UCSD-AML1 (cell line): ENCODE results near the gene MEGF6.

Experiments used
- DNase-seq: peaks from one replicate; lab custom pipeline; 2025; ENCODE audit not compliant: unreplicated experiment; lab: John Stamatoyannopoulos, UW

MEGF6 gene

DNA sequence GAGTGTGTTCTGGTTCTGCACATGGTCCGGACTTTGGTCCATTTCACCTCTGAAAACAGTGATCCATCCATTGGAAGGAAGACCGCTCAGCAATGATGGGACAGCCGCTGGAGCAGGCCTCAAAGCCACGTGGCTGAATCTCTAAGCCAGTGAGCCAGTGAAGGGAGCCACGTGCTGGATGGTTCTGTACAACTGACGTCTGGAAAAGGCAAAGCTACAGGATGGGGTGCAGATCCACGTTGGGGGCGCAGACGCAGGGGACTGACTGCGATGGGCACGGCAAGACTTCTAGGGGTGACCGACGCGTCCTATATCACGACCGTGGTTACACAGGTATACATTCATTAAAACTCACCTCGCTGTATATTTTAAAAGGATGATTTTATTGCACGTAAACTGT lies 167.0 kb downstream of the MEGF6 start:
- DNase-seq, result no peak

DNA sequence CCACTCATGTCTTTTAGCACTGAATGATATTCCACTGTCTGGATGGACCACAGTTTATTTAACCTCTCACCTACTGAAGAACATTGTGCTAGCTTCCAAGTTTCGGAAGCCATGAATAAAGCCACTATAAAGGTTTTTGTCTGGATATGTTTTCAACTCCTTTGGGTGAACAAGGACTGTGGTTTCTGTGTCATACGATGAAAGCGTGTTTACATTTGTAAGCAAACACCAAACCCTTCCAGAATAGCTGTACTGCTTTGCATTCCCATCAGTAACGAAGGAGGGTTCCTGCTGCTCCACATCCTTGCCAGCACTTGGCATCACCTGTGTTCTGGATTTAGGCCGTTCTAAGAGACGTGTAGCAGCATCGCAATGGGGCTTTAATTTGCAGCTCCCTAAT lies 167.5 kb downstream of the MEGF6 start:
- no peak for DNase-seq

GRCh38 chr1:3442901-3443300 lies 168.4 kb downstream of the MEGF6 start:
- DNase-seq, result no peak

DNA sequence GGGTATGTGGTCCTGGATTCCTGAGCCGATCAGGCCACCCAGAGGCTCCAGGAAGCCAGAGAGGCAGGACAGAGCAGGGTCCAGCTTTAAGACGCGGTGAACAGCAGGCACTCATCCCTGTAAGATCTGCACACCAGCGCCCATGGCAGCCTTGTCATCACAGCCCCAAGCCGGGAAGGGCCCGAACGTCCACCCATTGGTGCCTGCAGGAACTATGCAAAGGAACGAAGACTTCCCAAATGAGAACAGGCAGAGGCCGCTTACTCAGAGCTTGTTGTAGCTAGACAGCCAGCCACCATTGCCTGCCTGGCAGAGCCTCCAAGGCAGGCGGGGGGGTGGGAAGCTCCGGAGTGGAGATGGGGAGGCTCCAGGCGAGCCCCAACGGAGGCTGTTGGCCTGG lies 169.0 kb downstream of the MEGF6 start:
- no peak for DNase-seq

GRCh38 chr1:3441880-3442279 lies 169.4 kb downstream of the MEGF6 start:
- DNase-seq, result no peak

- DNase-seq, result no peak
These were observed 169.9 kb downstream of the MEGF6 start for GRCh38 chr1:3441410-3441847.

DNA sequence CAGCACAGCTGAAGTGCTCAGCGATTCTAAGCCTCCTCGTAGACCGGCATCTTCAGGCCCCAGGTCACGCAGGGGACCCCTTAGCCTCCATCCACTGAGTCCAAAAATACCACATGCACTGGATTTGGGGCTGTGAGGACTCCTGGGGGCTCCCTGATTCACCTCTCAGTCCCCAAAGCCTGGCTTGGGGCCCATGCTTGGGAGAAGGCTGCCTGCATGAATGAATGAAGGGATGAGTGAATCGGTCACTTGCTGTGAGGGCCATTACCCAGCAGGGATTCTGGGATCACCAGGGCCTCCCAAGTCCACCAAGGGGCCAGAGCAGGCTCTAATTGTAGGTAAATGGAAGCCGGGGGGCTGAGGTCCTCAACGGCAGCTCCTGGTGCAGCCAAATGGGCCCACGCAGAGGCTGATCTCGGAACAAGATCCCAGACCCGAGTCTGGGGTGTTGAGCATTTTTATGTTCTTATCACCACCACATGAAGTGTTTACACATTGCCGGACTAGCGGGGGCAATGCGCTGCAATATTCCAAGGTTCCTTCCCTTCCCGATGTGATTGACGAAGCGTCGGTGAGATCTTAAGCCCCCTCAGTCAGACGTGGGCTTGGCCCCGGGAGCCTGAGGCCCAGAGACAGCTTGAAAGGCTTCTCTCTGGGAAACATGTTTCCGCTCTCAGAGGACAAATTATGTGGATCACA lies 170.4 kb downstream of the MEGF6 start:
- DNase-seq, result no peak

GRCh38 chr1:3440300-3440681 lies 171.0 kb downstream of the MEGF6 start:
- no peak for DNase-seq
